GM12875 (cell line): ENCODE data around the gene ST6GALNAC3.
"Not testable (repeated sequence)": the region's sequence is repeated elsewhere in the genome, so short reads cannot be mapped to it uniquely, and the experiment has no call there.

Experiments used
- H3K4me3 ChIP-seq: one replicate; pipeline ENCODE4 v1.5.1; 2011; ENCODE audit warnings: low read depth, low read length, control low read depth
- TF ChIP-seq, protein P1 (sequence below): IDR thresholded peaks from 2 replicates; pipeline ENCODE4 v1.5.1; 2011; ENCODE audit warnings: low read depth, mild to moderate bottlenecking, control low read depth, inconsistent platforms, low read length, moderate library complexity, borderline replicate concordance; ENCODE audit not compliant: insufficient read depth

Gene ST6GALNAC3

GRCh38 chr1:76336931-76337371, 262.4 kb downstream of the ST6GALNAC3 start:
- H3K4me3 ChIP-seq: no peak overlapping the region
- TF ChIP-seq, protein P1, sequence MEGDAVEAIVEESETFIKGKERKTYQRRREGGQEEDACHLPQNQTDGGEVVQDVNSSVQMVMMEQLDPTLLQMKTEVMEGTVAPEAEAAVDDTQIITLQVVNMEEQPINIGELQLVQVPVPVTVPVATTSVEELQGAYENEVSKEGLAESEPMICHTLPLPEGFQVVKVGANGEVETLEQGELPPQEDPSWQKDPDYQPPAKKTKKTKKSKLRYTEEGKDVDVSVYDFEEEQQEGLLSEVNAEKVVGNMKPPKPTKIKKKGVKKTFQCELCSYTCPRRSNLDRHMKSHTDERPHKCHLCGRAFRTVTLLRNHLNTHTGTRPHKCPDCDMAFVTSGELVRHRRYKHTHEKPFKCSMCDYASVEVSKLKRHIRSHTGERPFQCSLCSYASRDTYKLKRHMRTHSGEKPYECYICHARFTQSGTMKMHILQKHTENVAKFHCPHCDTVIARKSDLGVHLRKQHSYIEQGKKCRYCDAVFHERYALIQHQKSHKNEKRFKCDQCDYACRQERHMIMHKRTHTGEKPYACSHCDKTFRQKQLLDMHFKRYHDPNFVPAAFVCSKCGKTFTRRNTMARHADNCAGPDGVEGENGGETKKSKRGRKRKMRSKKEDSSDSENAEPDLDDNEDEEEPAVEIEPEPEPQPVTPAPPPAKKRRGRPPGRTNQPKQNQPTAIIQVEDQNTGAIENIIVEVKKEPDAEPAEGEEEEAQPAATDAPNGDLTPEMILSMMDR: no peak

DNA sequence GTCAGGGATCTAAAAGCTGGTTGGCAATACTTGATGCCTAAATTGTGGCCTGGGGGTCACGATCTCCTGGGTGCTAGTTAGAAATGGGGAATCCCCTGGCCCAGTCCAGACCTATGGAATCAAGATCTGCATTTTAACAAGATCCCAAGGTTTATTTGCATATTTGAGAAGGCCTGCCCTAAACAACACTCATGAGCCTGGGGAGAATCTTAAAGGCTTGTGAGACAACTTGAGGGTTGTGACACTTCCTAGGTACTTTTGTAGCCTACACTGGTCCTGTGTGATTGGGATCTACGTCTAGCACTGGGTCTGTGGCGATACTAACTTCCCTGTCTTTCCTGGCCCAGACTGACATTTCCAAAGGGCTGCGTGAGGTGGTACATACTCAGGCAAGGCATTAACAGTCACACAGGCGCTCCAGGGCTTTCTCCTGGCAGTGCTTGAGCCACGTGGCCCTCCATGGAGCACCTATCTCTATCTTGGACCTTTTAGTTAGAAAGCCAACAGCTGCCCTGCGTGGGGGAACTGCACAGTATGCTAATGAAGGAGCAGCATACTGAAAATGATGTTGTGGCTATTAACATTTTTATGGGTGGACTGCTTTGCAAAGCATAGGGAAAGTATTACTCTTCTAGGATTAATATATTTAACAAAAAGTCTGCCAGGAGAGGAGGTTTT, 263.1 kb downstream of the ST6GALNAC3 start:
- TF ChIP-seq, protein P1: no peak
- no peak overlapping the region for H3K4me3 ChIP-seq

GRCh38 chr1:76340056-76340455, 265.5 kb downstream of the ST6GALNAC3 start:
- TF ChIP-seq, protein P1: no peak
- no peak overlapping the region for H3K4me3 ChIP-seq

DNA sequence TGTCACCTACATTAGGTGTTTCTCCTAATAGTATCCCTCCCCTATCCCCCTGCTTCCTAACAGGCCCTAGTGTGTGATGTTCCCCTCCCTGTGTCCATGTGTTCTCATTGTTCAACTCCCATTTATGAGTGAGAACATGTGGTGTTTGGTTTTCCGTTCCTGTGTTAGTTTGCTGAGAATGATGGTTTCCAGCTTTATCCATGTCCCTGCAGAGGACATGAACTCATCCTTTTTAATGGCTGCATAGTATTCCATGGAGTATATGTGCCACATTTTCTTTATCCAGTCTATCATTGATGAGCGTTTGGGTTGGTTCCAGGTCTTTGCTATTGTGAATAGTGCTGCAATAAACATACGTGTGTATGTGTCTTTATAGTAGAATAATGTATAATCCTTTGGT, 267.3 kb downstream of the ST6GALNAC3 start:
- not testable (repeated sequence) for H3K4me3 ChIP-seq

GRCh38 chr1:76343356-76343755, 268.8 kb downstream of the ST6GALNAC3 start:
- TF ChIP-seq, protein P1: no peak
- H3K4me3 ChIP-seq: no peak overlapping the region

GRCh38 chr1:76351655-76352054, 277.1 kb downstream of the ST6GALNAC3 start:
- H3K4me3 ChIP-seq: no peak overlapping the region
- TF ChIP-seq, protein P1: no peak

GRCh38 chr1:76352741-76353435, 278.3 kb downstream of the ST6GALNAC3 start:
- TF ChIP-seq, protein P1: no peak
- no peak overlapping the region for H3K4me3 ChIP-seq

GRCh38 chr1:76354236-76354635, 279.7 kb downstream of the ST6GALNAC3 start:
- H3K4me3 ChIP-seq: no peak overlapping the region
- TF ChIP-seq, protein P1: no peak
